ENCODE measurements around the gene PIN4.

DNA sequence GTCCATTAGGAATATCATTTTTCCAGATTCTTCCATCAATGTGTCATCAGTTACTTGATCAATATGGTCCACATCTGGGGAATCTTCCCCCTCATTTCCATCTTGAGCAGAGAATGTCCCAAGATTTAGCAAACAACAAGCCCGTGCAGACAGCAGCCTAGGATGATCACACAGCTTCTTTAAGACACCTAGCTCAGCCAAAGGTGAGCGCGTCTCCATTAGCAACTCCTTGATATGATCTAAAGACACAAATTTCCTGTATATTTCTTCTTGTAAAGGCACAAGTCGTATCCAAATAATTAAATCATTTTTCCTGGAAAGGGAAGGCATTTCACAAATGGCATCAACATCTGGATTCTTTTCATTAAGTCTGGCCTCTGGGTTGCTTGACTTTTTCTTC, 25.8 kb downstream of the PIN4 start:
- TF ChIP-seq, protein P1, sequence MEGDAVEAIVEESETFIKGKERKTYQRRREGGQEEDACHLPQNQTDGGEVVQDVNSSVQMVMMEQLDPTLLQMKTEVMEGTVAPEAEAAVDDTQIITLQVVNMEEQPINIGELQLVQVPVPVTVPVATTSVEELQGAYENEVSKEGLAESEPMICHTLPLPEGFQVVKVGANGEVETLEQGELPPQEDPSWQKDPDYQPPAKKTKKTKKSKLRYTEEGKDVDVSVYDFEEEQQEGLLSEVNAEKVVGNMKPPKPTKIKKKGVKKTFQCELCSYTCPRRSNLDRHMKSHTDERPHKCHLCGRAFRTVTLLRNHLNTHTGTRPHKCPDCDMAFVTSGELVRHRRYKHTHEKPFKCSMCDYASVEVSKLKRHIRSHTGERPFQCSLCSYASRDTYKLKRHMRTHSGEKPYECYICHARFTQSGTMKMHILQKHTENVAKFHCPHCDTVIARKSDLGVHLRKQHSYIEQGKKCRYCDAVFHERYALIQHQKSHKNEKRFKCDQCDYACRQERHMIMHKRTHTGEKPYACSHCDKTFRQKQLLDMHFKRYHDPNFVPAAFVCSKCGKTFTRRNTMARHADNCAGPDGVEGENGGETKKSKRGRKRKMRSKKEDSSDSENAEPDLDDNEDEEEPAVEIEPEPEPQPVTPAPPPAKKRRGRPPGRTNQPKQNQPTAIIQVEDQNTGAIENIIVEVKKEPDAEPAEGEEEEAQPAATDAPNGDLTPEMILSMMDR (IDR thresholded peaks at IDR 0.05; ENCODE audit: low read depth, low read length) = no peak
- TF ChIP-seq POLR2A (IDR thresholded peaks at IDR 0.05; ENCODE audit: extremely low read depth, insufficient read length) (no peak), MYC (IDR thresholded peaks at IDR 0.05; ENCODE audit: low read depth, low read length) (no peak)

All from NB4 (cell line).